ENCODE data around the gene AHRR.
A peak's percentile ranks its signal among the peaks of the same experiment; 100 is the strongest.
"Not testable (repeated sequence)": the region's sequence is repeated elsewhere in the genome, so short reads cannot be mapped to it uniquely, and the experiment has no call there.

AHRR gene

GRCh38 chr5:321230-321725 lies at the start of gene AHRR:
AHRR (plus strand) TSS chr5:321714; CDS start chr5:343903, 22,189 bp downstream.
- DNase-seq: peak; percentile 85

GRCh38 chr5:271828-272167 lies 49.7 kb upstream of the AHRR start:
- not testable (repeated sequence) for DNase-seq

- peak; percentile 22 for DNase-seq
Observed at GRCh38 chr5:273091-273490, 48.4 kb upstream of the AHRR start.

GRCh38 chr5:273491-273890 lies 48.0 kb upstream of the AHRR start:
- peak; percentile 13 for DNase-seq

- DNase-seq: peak; percentile 1
Observed at GRCh38 chr5:274346-274745, 47.2 kb upstream of the AHRR start.

- DNase-seq: no peak
Observed at GRCh38 chr5:278646-279045, 42.9 kb upstream of the AHRR start.

GRCh38 chr5:279051-279665 lies 42.4 kb upstream of the AHRR start:
- DNase-seq: not testable (repeated sequence)

GRCh38 chr5:285991-286557 lies 35.4 kb upstream of the AHRR start:
- DNase-seq: no peak

- not testable (repeated sequence) for DNase-seq
Observed at GRCh38 chr5:290200-290599, 31.3 kb upstream of the AHRR start.

- not testable (repeated sequence) for DNase-seq
Observed at GRCh38 chr5:291345-291744, 30.2 kb upstream of the AHRR start.

GRCh38 chr5:294788-295187 lies 26.7 kb upstream of the AHRR start:
- DNase-seq: not testable (repeated sequence)

- not testable (repeated sequence) for DNase-seq
Observed at GRCh38 chr5:296207-296606, 25.3 kb upstream of the AHRR start.

GRCh38 chr5:296954-297353 lies 24.6 kb upstream of the AHRR start:
- DNase-seq: not testable (repeated sequence)

- not testable (repeated sequence) for DNase-seq
Observed at GRCh38 chr5:297448-297847, 24.1 kb upstream of the AHRR start.

GRCh38 chr5:297991-298736 lies 23.4 kb upstream of the AHRR start:
- not testable (repeated sequence) for DNase-seq

- DNase-seq: no peak
Observed at GRCh38 chr5:298737-299125, 22.8 kb upstream of the AHRR start.

- not testable (repeated sequence) for DNase-seq
Observed at GRCh38 chr5:299921-300320, 21.6 kb upstream of the AHRR start.

- peak; percentile 32 for DNase-seq
Observed at GRCh38 chr5:300691-301435, 20.7 kb upstream of the AHRR start.

- DNase-seq: not testable (repeated sequence)
Observed at GRCh38 chr5:302416-302815, 19.1 kb upstream of the AHRR start.

GRCh38 chr5:302966-303365 lies 18.5 kb upstream of the AHRR start:
- DNase-seq: peak; percentile 8

GRCh38 chr5:303741-304140 lies 17.8 kb upstream of the AHRR start:
- peak; percentile 23 for DNase-seq

GRCh38 chr5:305050-305449 lies 16.5 kb upstream of the AHRR start:
- peak; percentile 26 for DNase-seq

GRCh38 chr5:305459-305858 lies 16.1 kb upstream of the AHRR start:
- no peak for DNase-seq

All from islet precursor cell (in vitro differentiated cells).